GM23338 (cell line): ENCODE data around the gene ZNF397. TPM values are rescaled to one million over a fixed set of nuclear protein-coding genes. Genes with fewer than 3 reads are reported as not detected.

Experiments
- ATAC-seq: fragments of 200-7000 bp; cut with Tn5 transposase; 3 replicates; pipeline ENCODE4 v1.9.1; 2020
- DNase-seq: peaks from one replicate; pipeline ENCODE4 v3.0.0-alpha.2; 2015; ENCODE audit warnings: low spot score
- H2AFZ ChIP-seq: fragments of 200-600 bp; sonication (generic); 2 replicates; pipeline ENCODE4 v1.8.0; 2016; ENCODE audit warnings: antibody characterized with exemption, mild to moderate bottlenecking, moderate library complexity
- H3F3A ChIP-seq: fragments of 200-600 bp; sonication (generic); replicated peaks from 2 replicates; pipeline ENCODE4 v1.8.0; 2017; ENCODE audit warnings: antibody characterized with exemption, mixed run types, low read depth
- H3K27ac ChIP-seq: fragments of 200-600 bp; sonication (generic); 2 replicates; pipeline ENCODE4 v1.6.1; 2016; ENCODE audit warnings: low read depth
- H3K27me3 ChIP-seq: fragments of 200-600 bp; sonication (generic); 2 replicates; pipeline ENCODE4 v1.8.0; 2016; ENCODE audit warnings: mild to moderate bottlenecking, mixed run types, moderate library complexity; ENCODE audit not compliant: insufficient read depth
- H3K36me3 ChIP-seq: fragments of 200-600 bp; sonication (generic); 2 replicates; pipeline ENCODE4 v1.8.0; 2016; ENCODE audit warnings: mild to moderate bottlenecking; ENCODE audit not compliant: insufficient read depth
- H3K4me1 ChIP-seq: fragments of 200-600 bp; sonication (generic); 2 replicates; pipeline ENCODE4 v1.8.0; 2016; ENCODE audit warnings: mild to moderate bottlenecking, moderate library complexity; ENCODE audit not compliant: insufficient read depth
- H3K4me2 ChIP-seq: fragments of 200-600 bp; sonication (generic); 2 replicates; pipeline ENCODE4 v1.7.1; 2017; ENCODE audit warnings: mixed run types
- H3K4me3 ChIP-seq: fragments of 200-600 bp; sonication (generic); 2 replicates; pipeline ENCODE4 v1.6.1; 2016; ENCODE audit warnings: mixed run types
- H3K79me2 ChIP-seq: fragments of 200-600 bp; sonication (generic); replicated peaks from 2 replicates; pipeline ENCODE4 v1.8.0; 2017; ENCODE audit warnings: mild to moderate bottlenecking; ENCODE audit not compliant: insufficient read depth
- H3K9me2 ChIP-seq: fragments of 200-600 bp; sonication (generic); 2 replicates; pipeline ENCODE4 v1.8.0; 2017; ENCODE audit not compliant: insufficient read depth
- H4K20me1 ChIP-seq: fragments of 200-600 bp; sonication (generic); replicated peaks from 2 replicates; pipeline ENCODE4 v1.8.0; 2017; ENCODE audit warnings: mild to moderate bottlenecking; ENCODE audit not compliant: insufficient read depth
- H3K27ac Mint-ChIP-seq: 2 replicates; pipeline ENCODE4 v1.8.0; 2020; ENCODE audit warnings: inconsistent platforms, mild to moderate bottlenecking, moderate library complexity, mixed read lengths
- H3K27me3 Mint-ChIP-seq: 3 replicates; pipeline ENCODE4 v1.8.0; 2022; ENCODE audit warnings: low read depth, mild to moderate bottlenecking, moderate library complexity, mixed read lengths, inconsistent platforms; ENCODE audit not compliant: insufficient read depth, poor library complexity
- H3K36me3 Mint-ChIP-seq: 3 replicates; pipeline ENCODE4 v1.8.0; 2021; ENCODE audit warnings: low read depth, mild to moderate bottlenecking, inconsistent platforms, moderate library complexity, mixed read lengths
- H3K4me1 Mint-ChIP-seq: 3 replicates; pipeline ENCODE4 v1.8.0; 2020; ENCODE audit warnings: mild to moderate bottlenecking, inconsistent platforms, mixed read lengths
- H3K4me3 Mint-ChIP-seq: 3 replicates; pipeline ENCODE4 v1.8.0; 2021; ENCODE audit warnings: moderate library complexity, mild to moderate bottlenecking, inconsistent platforms, mixed read lengths
- H3K9me3 Mint-ChIP-seq: 3 replicates; pipeline ENCODE4 v1.8.0; 2020; ENCODE audit warnings: moderate library complexity, mild to moderate bottlenecking, inconsistent platforms, mixed read lengths
- CREB1 ChIP-seq: fragments of 250-450 bp; sonication (Bioruptor Pico); IDR thresholded peaks from 2 replicates; pipeline ENCODE4 v1.5.0; 2020; ENCODE audit warnings: low read depth, mild to moderate bottlenecking, moderate library complexity
- CTCF ChIP-seq, 2 experiments: fragments of 200-600 bp in 1 of 2; sonication (generic) in 1 of 2; conservative IDR thresholded peaks; 2 replicates each; pipeline versions ENCODE4 v1.5.1 to v1.6.1; 2016 to 2017; ENCODE audit warnings: antibody characterized with exemption in 2 of 2, low read depth in 2 of 2, mild to moderate bottlenecking in 2 of 2, moderate library complexity in 1 of 2
- ETS1 ChIP-seq: IDR thresholded peaks from 2 replicates; pipeline ENCODE4 v1.6.1; 2016; ENCODE audit warnings: antibody characterized with exemption
- EZH2 ChIP-seq: fragments of 200-600 bp; sonication (generic); IDR thresholded peaks from one replicate; pipeline ENCODE4 v1.8.0; 2017; ENCODE audit warnings: antibody characterized with exemption, mild to moderate bottlenecking, low read depth; ENCODE audit not compliant: unreplicated experiment
- EZH2phosphoT487 ChIP-seq: fragments of 200-600 bp; sonication (generic); IDR thresholded peaks from one replicate; pipeline ENCODE4 v1.8.1; 2018; ENCODE audit warnings: antibody characterized with exemption; ENCODE audit not compliant: unreplicated experiment
- JUNB ChIP-seq: IDR thresholded peaks from one replicate; pipeline ENCODE4 v1.6.1; 2016; ENCODE audit warnings: antibody characterized with exemption; ENCODE audit not compliant: unreplicated experiment
- NANOG ChIP-seq: IDR thresholded peaks from 2 replicates; pipeline ENCODE4 v1.6.1; 2016; ENCODE audit warnings: antibody characterized with exemption, borderline replicate concordance
- POLR2AphosphoS5 ChIP-seq: IDR thresholded peaks from 2 replicates; pipeline ENCODE4 v1.6.1; 2016; ENCODE audit warnings: antibody characterized with exemption, low read depth
- REST ChIP-seq: IDR thresholded peaks from one replicate; pipeline ENCODE4 v1.6.1; 2018; ENCODE audit warnings: antibody characterized with exemption; ENCODE audit not compliant: unreplicated experiment
- STAT1 ChIP-seq: IDR thresholded peaks from one replicate; pipeline ENCODE4 v1.6.1; 2016; ENCODE audit warnings: antibody characterized with exemption; ENCODE audit not compliant: unreplicated experiment
- ZNF114 ChIP-seq: fragments of 250-450 bp; sonication (Bioruptor Pico); IDR thresholded peaks from 2 replicates; pipeline ENCODE4 v1.5.0; 2020; ENCODE audit warnings: mild to moderate bottlenecking, moderate library complexity
- ZNF331 ChIP-seq: fragments of 250-450 bp; sonication (Bioruptor Pico); IDR thresholded peaks from 2 replicates; pipeline ENCODE4 v1.5.0; 2020; ENCODE audit warnings: low read depth, mild to moderate bottlenecking, moderate library complexity
- long read RNA-seq: library from polyadenylated mRNA; unstranded; transcript quantifications from one replicate; pipeline ENCODE4 v2.0.0, GENCODE V29; 2020; ENCODE audit not compliant: unreplicated experiment
- polyA plus RNA-seq: library from polyadenylated mRNA; unstranded; fragments of >200 nt; fragmentation: Nextera tagmentation; extraction: Ambion mirVana; gene quantifications from 2 replicates; pipeline ENCODE4 v1.2.1, GENCODE V29; 2016
- total RNA-seq: library from RNA; depleted of rRNA; stranded (reverse); fragments of >200 nt; shearing (Covaris generic); gene quantifications from 2 replicates; pipeline ENCODE4 v1.2.3, GENCODE V29; 2014; rRNA removed

ZNF397 gene
- total RNA-seq (47.6 and 48.6 TPM in 2 replicates), polyA plus RNA-seq (19.1 and 20.7 TPM in 2 replicates)
- long read RNA-seq, full-length matches to known transcripts, result 9 of 12 reads
- long read RNA-seq, partial matches to known transcripts, result 0 of 12 reads
- long read RNA-seq, other reads (novel, unspliced or antisense), result 3 of 12 reads

- peaks cover 3% of the 10 kb centered on the region; the same call in 2 of the 3 replicates for H3K4me1 Mint-ChIP-seq
- peak within 1 kb of the TSS; percentile 80 for H3K4me2 ChIP-seq
These were observed at the start of gene ZNF397 for GRCh38 chr18:35240664-35241447. Gene ZNF397, plus strand, starts transcription at chr18:35241034. Its CDS starts 1,437 bp downstream, at chr18:35242471.

GRCh38 chr18:35191698-35192025 is 49.2 kb upstream of the ZNF397 start:
- Histone ChIP-seq H3F3A (0 out of 2 replicates have a peak, but pooled peaks cover 9% of the 10 kb centered on the region), H3K4me3 (peak overlapping the region; percentile 20; the same call in 1 of the 2 replicates), H3K79me2 (no peaks in the 10 kb centered on the region), H3K27me3 (no peaks in the 10 kb centered on the region), H3K9me2 (peaks cover 6% of the 10 kb centered on the region; the same call in 1 of the 2 replicates), H2AFZ (no peak overlapping the region), H3K27ac (peak overlapping the region; percentile 53), H3K36me3 (no peaks in the 10 kb centered on the region), H3K4me1 (peaks cover 55% of the 10 kb centered on the region), H3K4me2 (peak overlapping the region; percentile 64), H4K20me1 (no peaks in the 10 kb centered on the region)
- Mint-ChIP-seq H3K27me3 (peaks cover 5% of the 10 kb centered on the region), H3K36me3 (no peaks in the 10 kb centered on the region), H3K4me1 (peaks cover 57% of the 10 kb centered on the region), H3K27ac (peak overlapping the region; percentile 68), H3K9me3 (no peaks in the 10 kb centered on the region), H3K4me3 (0 out of 3 replicates have a peak overlapping the region, but pooled peaks have one; percentile 3)
- peak; percentile 21 for DNase-seq
- ATAC-seq, result peak; percentile 75
- TF ChIP-seq ZNF331 (CRISPR knock-in tag) (no peak), NANOG (no peak), REST (no peak), CTCF (conservative IDR thresholded peaks at IDR 0.05; ENCODE audit: low read depth in 2 of 2) (no peak), POLR2AphosphoS5 (no peak)

More at GRCh38 chr18:35240664-35241447, at the start of gene ZNF397:
- peaks cover 5% of the 10 kb centered on the region; the same call in 1 of the 2 replicates for H4K20me1 ChIP-seq
- peak within 1 kb of the TSS; percentile 78; the same call in 1 of the 2 replicates for H2AFZ ChIP-seq
- peak within 1 kb of the TSS; percentile 100 for H3K27ac Mint-ChIP-seq
- peaks cover 27% of the 10 kb centered on the region for H3K79me2 ChIP-seq
- H3K9me3 Mint-ChIP-seq, result no peaks in the 10 kb centered on the region
- H3K27me3 Mint-ChIP-seq, result peaks cover 4% of the 10 kb centered on the region
- peak within 1 kb of the TSS; percentile 91 for H3K4me3 Mint-ChIP-seq
- peak; percentile 99 for DNase-seq
- peak within 1 kb of the TSS; percentile 99 for H3K27ac ChIP-seq
- H3K36me3 Mint-ChIP-seq, result peaks cover 41% of the 10 kb centered on the region
- ATAC-seq, result peak; percentile 98
- H3K27me3 ChIP-seq, result no peaks in the 10 kb centered on the region
- H3K9me2 ChIP-seq, result no peaks in the 10 kb centered on the region
- no peak for TF ChIP-seq JUNB
- TF ChIP-seq STAT1, result no peak
- TF ChIP-seq NANOG, result no peak
- no peak for TF ChIP-seq EZH2
- no peak for TF ChIP-seq CTCF (conservative IDR thresholded peaks at IDR 0.05; ENCODE audit: low read depth in 2 of 2)
- peak; percentile 63; the same call in 1 of the 2 replicates for TF ChIP-seq ETS1
- TF ChIP-seq CREB1 (CRISPR knock-in tag), result peak; percentile 52
- TF ChIP-seq POLR2AphosphoS5, result peak; percentile 93
- TF ChIP-seq ZNF114, result no peak
- TF ChIP-seq EZH2phosphoT487, result no peak
- no peaks in the 10 kb centered on the region for H3F3A ChIP-seq
- H3K36me3 ChIP-seq, result peaks cover 35% of the 10 kb centered on the region
- no peaks in the 10 kb centered on the region for H3K4me1 ChIP-seq
- H3K4me3 ChIP-seq, result peak within 1 kb of the TSS; percentile 66
